SH-SY5Y (cell line): Measurements from ENCODE around the gene ARHGAP26.

Experiments
- GATA2 ChIP-seq: IDR thresholded peaks from 2 replicates; pipeline ENCODE4 v1.6.1; 2011; ENCODE audit warnings: mild to moderate bottlenecking, low read depth, low read length
- GATA3 ChIP-seq: IDR thresholded peaks from 2 replicates; pipeline ENCODE4 v1.6.1; 2011; ENCODE audit warnings: low read depth, mild to moderate bottlenecking, low read length, moderate library complexity

- no peak for TF ChIP-seq GATA2
- TF ChIP-seq GATA3: no peak
Measured at GRCh38 chr5:142926549-142926948, 156.4 kb downstream of the ARHGAP26 start.
